Measurements from ENCODE around the gene DOCK2. TPM values are rescaled to one million over a fixed set of nuclear protein-coding genes. Genes with fewer than 3 reads are reported as not detected.

The DOCK2 gene
- total and polyA plus RNA-seq, 2 of the 8 experiments (the other 6 are each of a cell fraction or from before 2014, with no cell fraction given), result 3.9 to 5.7 TPM

DNA sequence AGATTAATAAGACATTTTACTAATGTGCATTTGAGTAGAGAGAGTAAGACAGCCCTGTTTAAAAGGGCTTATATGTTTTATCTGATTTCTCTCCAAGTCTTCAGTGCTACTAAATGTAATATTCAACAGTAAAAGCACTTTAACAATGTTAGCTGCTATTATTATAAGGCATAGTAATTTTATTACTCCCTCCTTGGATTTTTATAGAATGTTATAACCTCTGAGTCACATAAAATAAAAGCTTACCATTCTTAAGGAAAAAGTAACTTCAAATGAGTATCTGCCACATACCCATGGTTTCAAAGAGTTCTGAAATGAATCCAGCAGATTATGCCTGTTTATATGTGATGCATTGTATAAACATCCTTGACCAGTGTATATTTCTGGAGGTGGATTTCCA, 34.5 kb upstream of the DOCK2 start (continued):
- no peak for TF ChIP-seq E2F6 (IDR thresholded peaks at IDR 0.05)
- no peak for TF ChIP-seq JUN (IDR thresholded peaks at IDR 0.05; ENCODE audit: low read depth, low read length)
- TF ChIP-seq SIN3A (conservative IDR thresholded peaks at IDR 0.05 in 1 of 2, IDR thresholded peaks at IDR 0.05 in 1 of 2; ENCODE audit: low read depth in 1 of 2, low read length in 2 of 2), result no peak
- no peak for TF ChIP-seq EP300 (IDR thresholded peaks at IDR 0.05; ENCODE audit: borderline replicate concordance in 1 of 2, low read depth in 2 of 2, low read length in 2 of 2)
